ENCODE measurements around the gene ERBB4.

ERBB4 gene

GRCh38 chr2:212119591-212119990 is 419.0 kb downstream of the ERBB4 start:
- Histone ChIP-seq H3K4me2 (ENCODE audit: low read depth, low read length) (no peak overlapping the region), H3K79me2 (ENCODE audit: low read length) (no peaks in the 10 kb centered on the region), H3K36me3 (replicated peaks; ENCODE audit: insufficient read depth, low read length) (no peaks in the 10 kb centered on the region), H3K4me1 (ENCODE audit: low read length) (no peaks in the 10 kb centered on the region), H4K20me1 (ENCODE audit: insufficient read depth, low read length) (no peaks in the 10 kb centered on the region), H3F3A (ENCODE audit: insufficient read depth, low read length) (no peaks in the 10 kb centered on the region), H3K9me3 (replicated peaks; ENCODE audit: insufficient read depth, low read length) (no peaks in the 10 kb centered on the region), H2AFZ (ENCODE audit: low read length) (no peak overlapping the region), H3K4me3 (ENCODE audit: low read length) (no peak overlapping the region), H3K9me2 (replicated peaks; ENCODE audit: insufficient read depth, low read length) (no peaks in the 10 kb centered on the region), H3K27me3 (replicated peaks; ENCODE audit: insufficient read depth, low read length) (no peaks in the 10 kb centered on the region), H3K9ac (ENCODE audit: low read length) (no peak overlapping the region), H3K27ac (ENCODE audit: low read length) (no peak overlapping the region)
- no peak for DNase-seq
- no peak for TF ChIP-seq CTCF (IDR thresholded peaks at IDR 0.05; ENCODE audit: low read length)
- TF ChIP-seq EZH2 (optimal IDR thresholded peaks at IDR 0.05; ENCODE audit: low read depth, low read length), result no peak
- no peak for TF ChIP-seq EZH2phosphoT487 (IDR thresholded peaks at IDR 0.05; ENCODE audit: low read length)

DNA sequence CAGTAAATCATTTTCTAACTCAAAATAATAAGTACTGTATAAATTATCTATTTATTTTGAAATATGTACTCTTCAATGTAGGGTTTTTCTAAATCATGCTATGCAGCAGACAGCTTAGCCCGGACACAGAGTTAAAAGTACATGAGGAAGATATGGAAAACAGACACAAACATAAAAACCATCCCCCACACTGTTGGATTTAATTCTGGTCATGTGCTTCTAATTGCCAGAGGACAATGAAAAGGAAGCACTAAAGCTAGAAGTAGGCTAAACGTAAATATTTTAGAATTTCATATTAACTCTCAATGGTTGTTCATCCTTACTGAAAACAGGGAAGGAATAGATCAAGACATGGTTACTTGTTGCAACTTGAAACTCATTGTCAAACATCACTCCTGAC is 420.7 kb downstream of the ERBB4 start:
- no peaks in the 10 kb centered on the region for H3K4me1 ChIP-seq (ENCODE audit: low read length)
- H2AFZ ChIP-seq (ENCODE audit: low read length), result no peak overlapping the region
- H3K4me3 ChIP-seq (ENCODE audit: low read length), result no peak overlapping the region
- no peaks in the 10 kb centered on the region for H4K20me1 ChIP-seq (ENCODE audit: insufficient read depth, low read length)
- H3K9me2 ChIP-seq (replicated peaks; ENCODE audit: insufficient read depth, low read length), result no peaks in the 10 kb centered on the region
- TF ChIP-seq EZH2 (optimal IDR thresholded peaks at IDR 0.05; ENCODE audit: low read depth, low read length) (no peak), CTCF (IDR thresholded peaks at IDR 0.05; ENCODE audit: low read length) (no peak), EZH2phosphoT487 (IDR thresholded peaks at IDR 0.05; ENCODE audit: low read length) (no peak)
- H3F3A ChIP-seq (ENCODE audit: insufficient read depth, low read length), result no peaks in the 10 kb centered on the region
- H3K36me3 ChIP-seq (replicated peaks; ENCODE audit: insufficient read depth, low read length), result no peaks in the 10 kb centered on the region
- no peaks in the 10 kb centered on the region for H3K9me3 ChIP-seq (replicated peaks; ENCODE audit: insufficient read depth, low read length)
- H3K79me2 ChIP-seq (ENCODE audit: low read length), result no peaks in the 10 kb centered on the region
- no peak for DNase-seq
- no peak overlapping the region for H3K4me2 ChIP-seq (ENCODE audit: low read depth, low read length)
- no peak overlapping the region for H3K27ac ChIP-seq (ENCODE audit: low read length)
- H3K27me3 ChIP-seq (replicated peaks; ENCODE audit: insufficient read depth, low read length), result no peaks in the 10 kb centered on the region
- H3K9ac ChIP-seq (ENCODE audit: low read length), result no peak overlapping the region

DNA sequence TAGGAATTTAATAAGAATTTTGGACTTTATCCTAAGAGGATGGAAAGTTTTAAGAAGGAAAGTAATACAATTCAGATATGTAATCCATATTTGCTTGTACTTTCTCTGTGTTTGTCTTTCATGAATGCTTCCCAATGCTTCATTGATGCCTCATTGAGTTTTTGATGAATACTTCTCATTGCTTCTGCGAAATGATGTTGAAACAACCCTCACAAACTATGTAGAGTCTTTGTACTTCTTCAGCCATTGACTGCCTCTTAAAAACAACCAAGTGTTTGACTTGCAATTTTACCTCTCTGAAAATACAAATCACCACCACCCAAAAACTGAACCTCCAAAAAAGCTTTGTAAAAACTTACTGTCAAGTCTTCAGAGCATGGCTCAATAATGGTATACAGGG is 424.1 kb downstream of the ERBB4 start:
- Histone ChIP-seq H2AFZ (ENCODE audit: low read length) (no peak overlapping the region), H3K27me3 (replicated peaks; ENCODE audit: insufficient read depth, low read length) (no peaks in the 10 kb centered on the region), H3K4me1 (ENCODE audit: low read length) (no peaks in the 10 kb centered on the region), H4K20me1 (ENCODE audit: insufficient read depth, low read length) (no peaks in the 10 kb centered on the region), H3K4me2 (ENCODE audit: low read depth, low read length) (no peak overlapping the region), H3K4me3 (ENCODE audit: low read length) (no peak overlapping the region), H3K9me3 (replicated peaks; ENCODE audit: insufficient read depth, low read length) (no peaks in the 10 kb centered on the region), H3K9me2 (replicated peaks; ENCODE audit: insufficient read depth, low read length) (no peaks in the 10 kb centered on the region), H3F3A (ENCODE audit: insufficient read depth, low read length) (no peaks in the 10 kb centered on the region), H3K9ac (ENCODE audit: low read length) (no peak overlapping the region), H3K79me2 (ENCODE audit: low read length) (no peaks in the 10 kb centered on the region), H3K36me3 (replicated peaks; ENCODE audit: insufficient read depth, low read length) (no peaks in the 10 kb centered on the region), H3K27ac (ENCODE audit: low read length) (no peak overlapping the region)
- TF ChIP-seq EZH2phosphoT487 (IDR thresholded peaks at IDR 0.05; ENCODE audit: low read length) (no peak), EZH2 (optimal IDR thresholded peaks at IDR 0.05; ENCODE audit: low read depth, low read length) (no peak), CTCF (IDR thresholded peaks at IDR 0.05; ENCODE audit: low read length) (no peak)
- no peak for DNase-seq

Data from MM.1S (cell line).